ENCODE results near the gene VAV1. TPM values are rescaled to one million over a fixed set of nuclear protein-coding genes. Genes with fewer than 3 reads are reported as not detected.

Gene VAV1
- total and polyA plus RNA-seq, 2 of the 8 experiments (the other 6 are each of a cell fraction or from before 2014, with no cell fraction given) = 0.21 to 0.22 TPM

- TF ChIP-seq CHD7 (IDR thresholded peaks at IDR 0.05; ENCODE audit: insufficient replicate concordance, low read length) (no peak), BACH1 (IDR thresholded peaks at IDR 0.05; ENCODE audit: low read length) (no peak), BRCA1 (IDR thresholded peaks at IDR 0.05; ENCODE audit: low read depth, low read length) (no peak), EP300 (IDR thresholded peaks at IDR 0.05; ENCODE audit: borderline replicate concordance in 1 of 2, low read depth in 2 of 2, low read length in 2 of 2) (no peak), NANOG (IDR thresholded peaks at IDR 0.05; ENCODE audit: insufficient read depth, low read depth, low read length, poor library complexity, severe bottlenecking) (no peak), RAD21 (IDR thresholded peaks at IDR 0.05 in 1 of 2, conservative IDR thresholded peaks at IDR 0.05 in 1 of 2; ENCODE audit: low read depth in 2 of 2, low read length in 2 of 2) (no peak), EZH2 (IDR thresholded peaks at IDR 0.05; ENCODE audit: low read depth, low read length, severe bottlenecking) (no peak), SP1 (IDR thresholded peaks at IDR 0.05; ENCODE audit: low read depth, low read length) (no peak), FOSL1 (IDR thresholded peaks at IDR 0.05; ENCODE audit: insufficient read depth, low read depth, low read length) (no peak), RXRA (IDR thresholded peaks at IDR 0.05; ENCODE audit: insufficient read depth, low read depth, low read length) (no peak), BCL11A (IDR thresholded peaks at IDR 0.05; ENCODE audit: low read depth in 2 of 2, low read length in 2 of 2) (no peak), SIRT6 (IDR thresholded peaks at IDR 0.05; ENCODE audit: low read length) (no peak)
Measured at GRCh38 chr19:6903446-6903845, 130.9 kb downstream of the VAV1 start (continued).

Data from H1 (cell line).